Retina (tissue), 1 donor: ENCODE results near the gene ERBB2.

Experiments
- DNase-seq: peaks from one replicate; pipeline ENCODE4 v3.0.0-alpha.2; 2016

The ERBB2 gene

DNA sequence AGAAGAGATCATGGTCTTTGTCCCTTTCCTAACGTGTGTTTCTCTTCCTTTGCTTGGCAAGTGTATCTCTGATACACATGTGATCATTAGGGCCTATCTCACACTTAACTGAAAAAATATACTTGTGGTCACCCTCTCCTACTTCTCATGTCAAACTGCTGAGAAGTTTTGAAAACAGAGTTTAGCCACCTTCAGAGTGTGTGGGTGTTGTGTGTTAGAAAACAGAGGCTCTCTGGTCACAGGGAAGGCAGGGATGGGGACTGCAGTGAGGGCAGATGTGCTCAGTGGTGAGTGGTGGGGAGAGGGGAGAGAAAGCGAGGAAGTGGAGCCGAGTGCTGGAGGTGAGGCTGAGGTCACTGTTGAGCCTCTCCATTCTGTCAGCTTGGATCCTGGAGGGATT, 67.3 kb downstream of the ERBB2 start:
- no peak for DNase-seq

DNA sequence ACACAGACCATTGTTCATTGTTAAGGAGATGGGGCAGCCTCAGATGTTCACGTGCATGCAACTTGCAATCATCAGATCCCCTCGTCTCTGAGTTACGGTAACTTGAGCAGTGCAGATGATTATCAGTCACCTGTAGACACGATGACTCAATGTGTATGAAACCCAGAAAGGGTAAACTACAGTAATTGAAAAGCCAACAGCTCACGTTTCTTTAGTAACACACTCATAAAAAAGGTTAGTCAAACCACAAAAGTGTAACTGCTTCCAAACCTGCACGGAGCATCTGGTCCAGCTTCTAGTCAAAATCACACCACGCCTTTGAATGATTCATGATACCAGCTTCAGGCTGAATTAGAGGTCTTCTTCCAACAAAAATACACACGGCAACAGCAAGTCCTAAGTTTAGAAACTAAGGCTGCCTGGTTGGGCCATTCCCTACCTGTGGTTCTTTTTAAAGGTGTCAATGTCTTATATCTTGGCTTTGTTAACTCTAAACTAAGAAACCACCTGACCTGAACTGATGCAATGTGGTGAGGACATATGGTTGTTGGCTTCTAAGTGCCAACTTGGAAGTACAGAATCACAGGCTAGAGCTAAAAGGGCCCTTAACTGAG, 70.2 kb downstream of the ERBB2 start:
- no peak for DNase-seq

DNA sequence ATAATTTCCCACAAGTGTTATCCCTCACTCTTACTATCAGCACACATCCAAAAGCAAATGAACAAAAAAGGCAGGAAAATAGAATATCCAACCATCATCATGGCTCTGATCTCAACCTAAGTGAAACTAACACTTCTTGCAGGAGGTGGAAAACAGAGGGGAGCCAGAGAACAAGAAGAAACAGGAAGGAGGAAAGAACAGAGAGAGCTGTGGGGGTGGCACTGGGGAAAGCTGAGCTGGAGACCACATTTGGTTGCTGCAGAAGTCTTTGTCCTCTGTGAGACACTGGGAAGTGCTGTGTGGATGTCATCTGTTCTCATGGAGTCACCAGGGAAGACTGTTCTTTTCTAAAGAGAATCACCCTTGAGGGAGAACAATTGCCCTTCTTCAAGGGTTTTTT, 72.6 kb downstream of the ERBB2 start:
- DNase-seq = no peak

DNA sequence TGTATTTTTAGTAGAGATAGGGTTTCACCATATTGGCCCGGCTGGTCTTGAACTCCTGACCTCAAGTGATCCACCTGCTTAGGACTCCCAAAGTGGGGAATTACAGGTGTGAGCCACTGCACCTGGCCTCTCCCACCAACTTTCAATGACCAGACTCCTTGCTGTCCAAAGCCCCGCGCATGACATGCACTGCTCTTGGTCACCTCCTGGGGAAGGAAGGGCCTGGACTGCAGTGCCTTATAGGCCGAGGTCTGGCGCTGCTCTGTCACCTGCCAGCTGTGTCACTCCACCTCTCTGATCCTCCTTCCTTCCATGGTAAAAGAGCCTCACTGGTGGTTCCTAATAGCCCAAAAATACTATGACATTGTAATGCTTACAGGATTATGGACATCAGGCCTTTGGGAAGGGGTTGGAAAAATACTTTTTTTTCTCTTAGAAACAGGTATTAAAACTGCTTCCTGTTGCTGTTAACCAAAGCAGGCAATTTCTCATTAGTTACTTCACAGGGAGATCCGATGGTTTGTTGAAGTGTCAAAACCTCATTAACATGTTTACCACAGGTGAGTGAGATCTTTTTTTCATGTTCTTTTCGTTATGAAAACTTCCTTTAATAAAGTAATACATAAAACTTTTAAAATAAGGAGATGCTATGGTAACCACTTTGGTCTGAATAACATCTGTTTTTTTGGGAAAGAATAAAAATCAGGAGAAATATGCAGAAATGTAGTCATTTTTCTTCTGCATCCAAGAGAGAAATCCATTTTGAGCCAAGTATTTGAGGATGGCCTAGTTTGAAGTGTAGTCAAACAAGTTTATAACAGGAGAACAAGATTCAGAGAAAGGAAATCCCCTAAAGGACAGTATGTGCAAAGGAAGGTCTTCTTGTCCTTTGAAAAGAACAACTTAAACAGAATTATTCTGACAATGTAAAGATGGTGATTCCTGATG, 73.4 kb downstream of the ERBB2 start:
- DNase-seq = no peak

DNA sequence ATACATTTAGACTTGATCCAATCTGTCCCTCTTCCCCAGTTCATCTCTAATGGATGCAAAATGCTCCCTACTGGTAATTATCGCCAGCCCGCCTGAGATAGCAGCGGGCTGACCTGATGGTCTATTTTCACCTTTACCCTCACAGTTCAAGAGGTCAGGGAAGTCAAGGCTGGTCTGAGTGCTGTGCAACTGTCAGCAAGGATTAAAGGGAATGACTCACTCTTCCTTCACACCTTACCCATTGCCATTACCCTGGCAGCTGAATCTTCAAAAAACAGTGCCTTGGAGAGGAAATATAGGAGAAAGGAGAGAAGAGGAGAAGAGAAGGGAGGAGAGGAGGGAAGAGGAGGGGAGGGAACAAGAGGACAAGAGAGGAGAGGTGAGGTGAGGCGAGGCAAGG, 74.2 kb downstream of the ERBB2 start:
- DNase-seq = no peak

DNA sequence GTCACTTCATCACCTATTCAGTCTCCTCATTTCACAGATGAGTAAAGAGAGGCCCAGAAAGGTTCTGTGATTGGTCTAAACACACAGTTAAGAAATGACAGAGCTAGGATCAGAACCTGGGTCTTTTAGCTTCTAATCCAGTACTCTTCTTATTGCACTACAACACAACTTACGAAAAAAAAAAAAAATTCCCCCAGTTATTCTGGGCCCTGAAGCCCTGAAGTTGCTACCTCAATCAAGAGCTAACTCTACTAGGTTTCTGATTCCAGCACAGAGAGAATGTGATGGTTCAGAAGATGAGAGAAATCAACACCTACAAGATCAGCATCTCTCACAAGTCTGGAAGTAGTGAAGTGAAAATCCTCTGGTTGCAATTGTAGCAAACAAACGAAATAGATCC, 75.2 kb downstream of the ERBB2 start:
- DNase-seq = no peak

DNA sequence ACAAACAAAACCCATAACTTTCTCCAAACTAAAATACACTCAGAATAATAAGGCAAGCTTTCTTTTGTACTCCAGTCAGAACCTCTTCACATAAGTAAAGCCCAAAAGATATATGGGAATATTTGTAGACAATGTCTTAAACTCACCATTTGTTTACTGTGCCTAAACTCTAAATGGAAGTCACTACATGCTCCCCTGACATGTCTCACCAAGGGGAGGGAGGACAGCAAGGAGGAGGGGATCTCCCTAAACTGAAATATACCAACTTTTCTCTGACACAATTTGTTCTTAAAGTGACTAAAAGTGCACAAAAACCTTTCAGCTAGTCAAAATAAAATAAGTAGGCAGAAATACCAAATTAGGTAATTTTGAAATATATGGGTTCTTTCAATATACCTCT, 76.4 kb downstream of the ERBB2 start:
- no peak for DNase-seq

DNA sequence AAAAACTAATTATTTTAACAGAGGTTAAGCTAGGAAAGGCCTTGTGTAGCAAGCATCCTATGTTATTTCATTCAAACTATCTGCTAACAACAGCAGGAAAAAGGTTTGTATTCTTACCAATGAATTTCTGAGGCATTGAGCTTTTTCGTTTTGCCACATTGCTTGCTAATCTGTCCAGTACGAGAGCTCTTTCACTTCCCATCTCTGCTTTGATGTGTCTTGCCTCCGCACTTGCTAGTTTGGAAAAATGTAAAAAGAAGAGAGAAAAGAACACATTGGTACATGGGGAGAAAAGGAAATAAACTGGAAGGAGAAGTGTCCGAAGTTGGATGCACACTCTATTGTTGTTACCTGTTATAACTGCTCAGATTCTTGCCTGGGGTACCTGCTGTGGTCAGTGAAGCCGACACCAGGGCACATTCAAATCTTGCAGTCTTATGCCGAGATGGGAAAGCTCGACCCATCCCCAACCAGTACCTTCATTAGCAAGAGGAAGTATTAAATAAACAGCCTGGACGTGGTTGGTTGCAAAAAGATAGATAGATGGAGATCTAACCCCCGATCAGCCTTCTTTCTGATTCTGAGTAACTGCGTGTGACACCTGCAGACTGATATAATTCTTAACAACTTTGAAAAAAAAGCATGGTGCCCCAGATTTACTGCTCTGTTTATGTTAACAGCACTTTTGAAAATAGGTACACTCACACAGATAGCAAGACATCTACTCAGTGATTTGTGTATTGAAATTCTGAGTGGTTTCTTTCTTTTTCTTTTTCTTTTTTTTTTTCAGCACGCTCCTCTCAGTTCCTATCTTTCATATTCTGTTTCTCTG, 77.9 kb downstream of the ERBB2 start:
- no peak for DNase-seq
